HAP-1 (cell line): ENCODE measurements around the gene COL11A2.

ENCODE experiments used
- DNase-seq, 2 experiments: peaks; one replicate each; pipeline ENCODE4 v3.0.0-alpha.2; 2016 to 2020; ENCODE audit warnings: low spot score in 2 of 2
- H3K27me3 ChIP-seq: fragments of 250-450 bp; sonication (Bioruptor Pico); 2 replicates; pipeline ENCODE4 v1.5.1; 2020; ENCODE audit warnings: low read depth, mild to moderate bottlenecking, moderate library complexity
- H3K36me3 ChIP-seq: fragments of 250-450 bp; sonication (Bioruptor Pico); replicated peaks from 2 replicates; pipeline ENCODE4 v1.5.1; 2020; ENCODE audit warnings: mild to moderate bottlenecking
- H3K4me1 ChIP-seq: fragments of 250-450 bp; sonication (Bioruptor Pico); 2 replicates; pipeline ENCODE4 v1.5.1; 2020; ENCODE audit warnings: mild to moderate bottlenecking
- H3K4me3 ChIP-seq: fragments of 250-450 bp; sonication (Bioruptor Pico); 2 replicates; pipeline ENCODE4 v1.5.1; 2020; ENCODE audit warnings: mild to moderate bottlenecking, moderate library complexity
- H3K9me3 ChIP-seq: fragments of 250-450 bp; sonication (Bioruptor Pico); 2 replicates; pipeline ENCODE4 v1.5.1; 2020; ENCODE audit warnings: mild to moderate bottlenecking, moderate library complexity
- in situ Hi-C: fragments of 300-500 bp; cut with MboI; formaldehyde crosslinking; loops from 3 replicates; pipeline ENCODE4 v1.14.3; 2020; ENCODE audit warnings: low sequenced_read_pairs, inconsistent platforms, mixed read lengths

COL11A2 gene

GRCh38 chr6:33193619-33194018 lies 1.4 kb upstream of the COL11A2 start:
- no peak for DNase-seq
- peaks cover 26% of the 10 kb centered on the region for H3K36me3 ChIP-seq
- no peaks in the 10 kb centered on the region for H3K4me1 ChIP-seq
- peaks cover 5% of the 10 kb centered on the region; the same call in 1 of the 2 replicates for H3K27me3 ChIP-seq
- H3K4me3 ChIP-seq = no peak overlapping the region
- in situ Hi-C loops = no loop called here
- H3K9me3 ChIP-seq = no peaks in the 10 kb centered on the region

- Histone ChIP-seq H3K4me1 (no peaks in the 10 kb centered on the region), H3K27me3 (peaks cover 5% of the 10 kb centered on the region; the same call in 1 of the 2 replicates), H3K4me3 (no peak overlapping the region), H3K36me3 (peaks cover 26% of the 10 kb centered on the region), H3K9me3 (no peaks in the 10 kb centered on the region)
- in situ Hi-C loops = no loop called here
- no peak for DNase-seq
Measured at GRCh38 chr6:33192671-33193602, 670 bp upstream of the COL11A2 start.

DNA sequence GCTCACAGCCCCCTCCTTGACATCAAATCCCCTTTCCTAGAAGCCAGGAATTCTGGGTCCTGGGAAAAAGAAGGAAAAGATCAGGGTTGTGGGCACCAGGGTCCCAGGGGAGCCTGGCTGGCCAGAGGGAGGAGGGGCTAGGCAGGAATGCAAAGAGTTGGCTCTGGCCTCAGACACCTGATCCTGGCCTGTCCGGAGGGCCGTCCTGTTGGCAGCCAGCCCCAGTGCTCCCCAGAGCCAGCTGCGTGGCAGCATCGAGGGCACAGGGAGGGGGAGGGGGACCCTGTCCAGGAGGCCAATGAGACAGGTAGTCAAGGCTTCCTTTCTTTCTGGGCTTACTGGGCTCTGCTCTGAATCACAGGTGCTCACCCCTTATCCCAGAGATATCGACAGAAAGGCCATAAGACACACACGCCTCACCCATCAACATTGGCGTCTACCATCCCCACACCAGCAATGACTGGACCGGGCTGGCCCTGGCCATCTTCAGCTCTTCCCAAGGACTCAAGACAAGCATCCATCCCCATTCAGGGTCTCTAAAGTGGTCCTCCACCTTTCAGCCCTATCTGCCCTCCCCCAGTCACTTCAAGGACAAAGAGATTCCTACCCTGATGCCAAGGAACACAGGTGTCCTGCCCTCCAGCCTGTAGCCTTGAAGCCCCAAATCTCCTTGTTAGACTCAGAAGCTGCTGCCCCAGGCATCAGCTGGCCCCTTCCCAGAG lies 723 bp downstream of the COL11A2 start:
- Histone ChIP-seq H3K27me3 (peaks cover 5% of the 10 kb centered on the region; the same call in 1 of the 2 replicates), H3K9me3 (no peaks in the 10 kb centered on the region), H3K36me3 (peaks cover 17% of the 10 kb centered on the region), H3K4me3 (no peak overlapping the region), H3K4me1 (no peaks in the 10 kb centered on the region)
- in situ Hi-C loops = no loop called here
- no peak for DNase-seq

- Histone ChIP-seq H3K4me1 (no peaks in the 10 kb centered on the region), H3K27me3 (peaks cover 5% of the 10 kb centered on the region; the same call in 1 of the 2 replicates), H3K4me3 (no peak overlapping the region), H3K36me3 (peaks cover 8% of the 10 kb centered on the region), H3K9me3 (no peaks in the 10 kb centered on the region)
- DNase-seq = no peak
- in situ Hi-C loops = no loop called here
Measured at GRCh38 chr6:33190504-33191107, 1.7 kb downstream of the COL11A2 start.

DNA sequence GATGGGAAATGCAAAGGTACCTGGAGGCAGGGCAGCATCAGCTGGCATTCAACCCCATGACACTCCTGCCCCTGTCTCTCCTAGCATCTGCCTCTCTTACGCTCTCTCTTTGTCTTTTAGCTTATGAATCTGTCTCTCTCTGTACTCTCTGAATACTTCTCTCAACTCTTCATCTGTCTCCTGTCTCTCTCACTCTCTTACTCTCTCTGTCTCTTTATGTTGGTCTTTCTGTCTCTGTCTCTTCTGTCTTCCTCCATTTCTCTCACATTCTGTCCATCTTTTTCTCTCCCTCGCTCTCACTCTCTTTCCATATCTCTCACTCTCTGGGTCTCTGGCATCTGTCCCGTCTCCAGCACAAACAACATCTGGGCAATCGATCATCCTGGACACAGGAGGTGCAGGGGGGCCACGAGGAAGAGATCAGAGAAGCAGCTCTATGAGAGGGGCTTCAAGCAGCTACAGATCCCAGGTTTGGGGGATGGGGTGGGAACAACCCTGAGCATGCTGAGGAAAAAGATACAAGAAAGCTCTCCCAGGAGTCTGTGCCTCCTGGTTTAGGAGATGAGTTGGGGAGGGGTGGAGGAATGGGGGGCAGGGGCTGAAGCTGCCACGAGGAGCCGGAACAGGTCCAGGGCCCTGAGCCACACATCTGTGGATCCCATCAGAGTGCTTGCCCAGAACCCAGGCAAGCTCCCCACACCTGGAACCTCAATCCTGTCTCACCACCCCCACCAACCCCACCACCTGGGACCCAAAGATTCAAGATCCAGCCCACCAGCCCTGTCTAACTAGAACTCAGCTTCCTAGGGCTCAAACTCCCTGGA lies 2.4 kb downstream of the COL11A2 start:
- Histone ChIP-seq H3K9me3 (no peaks in the 10 kb centered on the region), H3K4me1 (no peaks in the 10 kb centered on the region), H3K27me3 (peaks cover 5% of the 10 kb centered on the region; the same call in 1 of the 2 replicates), H3K36me3 (peaks cover under 1% of the 10 kb centered on the region; the same call in 1 of the 2 replicates), H3K4me3 (no peak overlapping the region)
- DNase-seq = no peak
- in situ Hi-C loops = no loop called here

DNA sequence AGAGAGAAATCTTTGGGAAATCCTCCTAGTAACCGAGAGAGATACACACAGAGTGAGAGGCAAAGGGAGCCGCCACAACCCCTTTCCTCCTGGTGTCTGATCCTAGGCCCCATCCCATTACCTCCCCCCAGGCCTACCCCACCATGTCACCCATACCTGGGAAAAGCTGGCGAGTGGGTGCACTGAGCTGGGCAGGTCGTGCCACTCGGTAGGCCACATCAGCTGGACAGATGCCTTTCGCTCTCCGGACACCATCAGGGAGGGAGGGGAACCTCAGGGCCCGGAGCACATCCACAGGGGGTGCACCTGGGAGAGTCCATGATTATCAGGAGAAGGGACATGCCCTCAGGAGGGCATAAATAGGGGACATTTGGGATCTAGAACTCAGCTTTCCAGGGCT lies 3.1 kb downstream of the COL11A2 start:
- in situ Hi-C loops = no loop called here
- no peaks in the 10 kb centered on the region for H3K4me1 ChIP-seq
- H3K27me3 ChIP-seq = peaks cover 5% of the 10 kb centered on the region; the same call in 1 of the 2 replicates
- H3K4me3 ChIP-seq = no peak overlapping the region
- no peaks in the 10 kb centered on the region; the same call in 1 of the 2 replicates for H3K36me3 ChIP-seq
- DNase-seq = no peak
- H3K9me3 ChIP-seq = no peaks in the 10 kb centered on the region

- H3K4me3 ChIP-seq = no peak overlapping the region
- H3K27me3 ChIP-seq = peaks cover 5% of the 10 kb centered on the region; the same call in 1 of the 2 replicates
- no peak for DNase-seq
- no peaks in the 10 kb centered on the region for H3K4me1 ChIP-seq
- no peaks in the 10 kb centered on the region for H3K36me3 ChIP-seq
- H3K9me3 ChIP-seq = no peaks in the 10 kb centered on the region
- in situ Hi-C loops = no loop called here
Measured at GRCh38 chr6:33187809-33188208, 4.5 kb downstream of the COL11A2 start.

DNA sequence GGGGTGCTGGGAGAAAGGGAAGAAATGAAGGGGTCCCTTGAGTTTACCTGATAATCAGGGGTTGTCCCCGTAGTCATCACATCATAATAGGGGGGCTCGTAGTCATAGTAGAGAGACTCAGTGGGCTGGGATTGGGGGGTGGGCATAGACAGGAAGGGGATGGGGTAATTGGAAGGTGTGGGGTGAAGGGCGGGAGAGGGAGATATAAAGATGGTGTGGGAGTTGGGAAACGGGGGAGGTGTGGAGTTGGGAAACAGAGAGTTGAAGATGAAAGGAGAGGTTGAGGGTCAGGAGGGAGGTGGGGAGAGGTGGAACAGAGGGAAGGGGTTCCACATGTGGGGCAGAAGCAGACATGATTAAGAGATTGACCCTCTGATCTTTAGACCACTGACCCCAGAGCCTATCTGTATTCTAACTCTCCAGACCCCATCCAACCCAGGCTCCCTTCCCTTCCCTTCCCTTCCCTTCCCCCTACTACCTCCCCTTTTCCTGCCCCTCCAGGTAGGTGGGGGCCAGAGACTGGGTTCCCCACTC lies 6.5 kb downstream of the COL11A2 start:
- no peaks in the 10 kb centered on the region for H3K27me3 ChIP-seq
- H3K4me3 ChIP-seq = no peak overlapping the region
- in situ Hi-C loops = no loop called here

GRCh38 chr6:33185190-33185589 lies 7.1 kb downstream of the COL11A2 start:
- H3K4me3 ChIP-seq = no peak overlapping the region
- no peaks in the 10 kb centered on the region for H3K9me3 ChIP-seq
- H3K27me3 ChIP-seq = no peaks in the 10 kb centered on the region
- H3K36me3 ChIP-seq = no peaks in the 10 kb centered on the region
- in situ Hi-C loops = no loop called here
- DNase-seq = no peak
- H3K4me1 ChIP-seq = no peaks in the 10 kb centered on the region

More for the DNA sequence above, 6.5 kb downstream of the COL11A2 start:
- no peak for DNase-seq
- Histone ChIP-seq H3K4me1 (no peaks in the 10 kb centered on the region), H3K36me3 (no peaks in the 10 kb centered on the region), H3K9me3 (no peaks in the 10 kb centered on the region)

DNA sequence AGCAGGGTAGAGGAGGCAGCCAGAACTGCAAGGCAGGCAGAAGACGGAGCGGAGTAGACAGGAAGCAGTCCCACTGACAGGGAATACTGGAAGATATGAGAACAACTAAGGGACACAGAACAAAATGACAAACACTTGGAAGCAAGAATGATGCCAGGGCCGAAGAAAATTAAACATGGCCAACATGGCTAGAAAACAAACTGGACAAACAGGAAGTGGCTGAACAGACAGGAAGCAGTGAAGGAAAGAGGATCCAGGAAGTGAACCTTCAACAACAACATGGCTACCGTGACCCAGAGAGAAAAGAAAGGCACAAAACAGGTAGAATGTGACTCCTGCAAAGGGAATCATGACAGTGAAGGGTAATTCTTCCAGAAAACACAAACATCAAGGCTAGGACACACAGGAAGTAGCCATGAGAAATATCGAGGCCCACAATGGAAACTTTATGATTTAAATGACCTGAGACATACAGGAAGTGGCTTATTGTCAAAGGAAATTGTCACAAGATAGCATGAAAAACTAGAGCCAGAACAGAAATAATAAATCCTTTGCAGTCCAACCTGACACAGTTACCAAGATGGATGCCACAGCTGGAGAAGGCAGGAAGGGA lies 9.1 kb downstream of the COL11A2 start:
- Histone ChIP-seq H3K4me1 (no peaks in the 10 kb centered on the region), H3K4me3 (no peak overlapping the region), H3K9me3 (no peaks in the 10 kb centered on the region), H3K36me3 (no peaks in the 10 kb centered on the region), H3K27me3 (no peaks in the 10 kb centered on the region)
- in situ Hi-C loops = no loop called here
- no peak for DNase-seq

DNA sequence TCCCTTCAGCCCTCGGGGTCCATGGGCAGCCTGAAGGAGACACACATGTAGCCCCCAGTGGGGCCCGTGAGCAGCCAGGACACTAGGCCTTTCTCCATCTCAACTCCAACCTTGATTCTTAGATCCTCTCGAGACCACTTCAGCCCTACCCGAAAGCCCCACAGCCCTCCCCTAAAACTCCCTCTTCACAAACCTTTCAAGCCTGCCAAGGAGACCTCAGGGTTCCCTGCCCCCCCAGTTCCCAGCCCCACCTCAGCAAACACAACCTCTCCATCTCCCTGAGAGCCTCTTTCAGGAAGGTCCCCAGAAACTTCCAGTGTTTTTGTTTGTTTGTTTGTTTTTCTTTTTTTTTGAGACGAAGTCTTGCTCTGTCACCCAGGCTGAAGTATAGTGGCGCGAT lies 11.1 kb downstream of the COL11A2 start:
- no peaks in the 10 kb centered on the region for H3K9me3 ChIP-seq
- no peaks in the 10 kb centered on the region for H3K4me1 ChIP-seq
- H3K27me3 ChIP-seq = no peaks in the 10 kb centered on the region
- in situ Hi-C loops = no loop called here
- no peaks in the 10 kb centered on the region for H3K36me3 ChIP-seq
- DNase-seq = no peak
- no peak overlapping the region for H3K4me3 ChIP-seq

DNA sequence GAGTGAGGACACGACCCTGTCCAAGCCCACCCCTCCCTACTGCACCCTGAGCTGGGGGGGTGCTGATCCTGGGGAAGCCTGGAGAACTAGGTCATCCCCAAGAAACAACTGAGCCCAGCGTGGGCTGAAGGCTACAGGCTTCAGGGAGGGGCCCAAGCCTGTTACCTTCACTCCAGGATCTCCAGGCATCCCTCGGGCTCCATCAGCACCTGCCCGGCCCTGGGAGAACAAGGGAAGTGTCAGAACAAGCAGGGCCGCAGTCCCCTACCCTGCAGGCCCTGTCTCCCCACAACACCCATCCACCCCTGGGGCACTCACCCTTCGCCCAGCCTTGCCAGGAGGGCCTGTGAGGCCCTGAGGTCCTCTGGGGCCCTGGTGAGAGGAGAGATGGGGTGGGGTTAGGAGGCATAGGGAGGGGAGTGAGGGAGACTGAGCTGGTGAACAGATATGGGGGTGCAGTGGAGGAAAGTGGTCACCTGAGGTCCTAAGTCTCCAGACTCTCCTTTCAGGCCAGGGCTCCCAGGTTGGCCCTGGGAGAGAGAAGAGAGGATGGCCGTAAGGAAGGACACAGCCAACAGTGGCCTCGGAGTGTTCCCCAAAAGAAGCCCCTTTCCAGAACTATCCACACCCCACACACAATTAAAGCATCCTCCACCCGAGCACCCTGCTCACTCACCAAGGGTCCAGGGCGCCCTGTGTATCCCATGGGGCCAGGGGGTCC lies 13.4 kb downstream of the COL11A2 start:
- Histone ChIP-seq H3K9me3 (no peaks in the 10 kb centered on the region), H3K36me3 (no peaks in the 10 kb centered on the region), H3K4me1 (no peaks in the 10 kb centered on the region), H3K27me3 (no peaks in the 10 kb centered on the region), H3K4me3 (no peak overlapping the region)
- in situ Hi-C loops = no loop called here
- no peak for DNase-seq
